GM19468 (cell line): ENCODE results near the gene MPDU1.
"Not testable (repeated sequence)": the region's sequence is repeated elsewhere in the genome, so short reads cannot be mapped to it uniquely, and the experiment has no call there.

ENCODE experiments used
- ATAC-seq: cut with Tn5 transposase; IDR thresholded peaks from one replicate; pipeline ENCODE4 v1.9.1; 2021; ENCODE audit warnings: mild to moderate bottlenecking, moderate library complexity, moderate number of reproducible peaks; ENCODE audit not compliant: unreplicated experiment; ENCODE audit errors: extremely low read depth

The MPDU1 gene

DNA sequence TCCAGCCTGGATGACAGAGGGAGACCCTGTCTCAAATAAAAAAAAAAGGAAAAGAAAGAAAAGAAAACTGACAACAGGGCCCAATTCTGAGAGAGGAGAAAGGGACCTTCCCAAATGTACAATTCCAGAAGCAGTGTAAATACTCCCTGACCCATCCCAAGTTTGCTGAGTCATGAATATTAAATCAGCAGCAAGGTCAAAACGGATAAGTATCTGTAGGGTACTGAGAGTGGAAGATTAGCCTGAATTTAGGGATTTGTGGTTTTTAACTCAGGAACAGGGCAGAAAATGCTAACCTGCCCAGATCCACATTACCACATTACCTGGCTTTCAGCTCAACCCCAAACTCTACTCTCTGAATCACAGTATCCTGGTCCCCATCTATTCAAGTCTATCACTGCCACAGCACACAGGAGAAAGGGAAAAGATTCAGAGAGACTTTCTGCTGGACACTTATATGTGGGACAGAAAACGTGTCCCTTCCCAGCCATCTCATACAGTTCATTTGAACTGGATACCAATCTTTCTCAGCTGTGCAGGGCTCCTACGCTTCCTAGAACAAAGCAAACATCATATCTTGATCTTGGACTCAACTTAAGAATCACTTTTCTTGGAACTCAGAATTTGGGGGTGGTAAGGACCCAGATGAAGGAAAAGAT lies 28.1 kb downstream of the MPDU1 start:
- no peak for ATAC-seq

DNA sequence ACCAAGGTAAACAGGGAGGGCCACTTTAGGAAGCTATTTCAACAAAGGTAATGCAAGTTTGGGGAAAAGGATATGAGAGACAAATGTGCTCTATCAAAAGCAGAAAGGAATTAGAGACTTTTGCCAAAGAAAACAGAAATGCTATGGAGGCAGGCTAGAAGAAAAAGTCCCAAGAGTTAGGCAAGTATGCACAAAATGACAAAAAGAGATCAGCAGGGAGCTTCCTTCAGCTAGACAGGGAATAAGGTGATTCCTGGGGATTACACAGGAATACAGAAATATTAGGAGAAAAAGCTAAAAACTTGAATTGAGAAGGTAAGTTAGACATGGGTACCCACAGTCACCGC lies 28.6 kb downstream of the MPDU1 start:
- no peak for ATAC-seq

DNA sequence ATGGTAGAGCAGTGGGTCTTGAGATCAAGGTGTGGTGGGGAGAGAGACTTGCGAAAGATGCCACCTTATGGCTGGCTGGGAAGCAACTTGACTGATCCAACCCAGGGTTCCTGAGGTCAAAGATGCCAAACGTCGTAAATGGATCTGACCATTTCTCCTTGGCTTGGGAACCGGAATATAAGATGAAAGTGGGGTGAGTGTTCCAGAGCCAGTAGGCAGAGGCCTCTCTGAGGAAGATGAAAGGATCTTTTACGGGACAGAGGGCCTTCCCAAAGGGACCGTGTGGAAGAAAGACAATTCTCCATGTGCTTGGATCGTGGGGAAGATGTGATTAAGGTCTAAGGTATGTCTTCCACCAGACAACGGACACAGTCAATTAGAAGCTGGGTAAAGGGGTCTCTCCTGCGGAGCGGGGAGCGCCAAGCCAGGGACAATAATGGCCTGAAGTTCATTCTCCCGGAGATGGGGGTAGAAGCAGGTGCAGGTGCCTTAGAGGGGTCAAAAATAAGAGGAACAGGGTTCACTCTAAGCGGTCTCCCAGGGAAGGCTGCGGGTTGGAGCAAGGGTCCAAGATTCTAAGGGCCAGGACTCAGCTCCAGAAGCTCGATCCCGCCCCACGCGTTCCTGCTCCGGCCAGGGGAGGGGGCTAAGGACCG lies 30.2 kb downstream of the MPDU1 start:
- ATAC-seq: no peak

DNA sequence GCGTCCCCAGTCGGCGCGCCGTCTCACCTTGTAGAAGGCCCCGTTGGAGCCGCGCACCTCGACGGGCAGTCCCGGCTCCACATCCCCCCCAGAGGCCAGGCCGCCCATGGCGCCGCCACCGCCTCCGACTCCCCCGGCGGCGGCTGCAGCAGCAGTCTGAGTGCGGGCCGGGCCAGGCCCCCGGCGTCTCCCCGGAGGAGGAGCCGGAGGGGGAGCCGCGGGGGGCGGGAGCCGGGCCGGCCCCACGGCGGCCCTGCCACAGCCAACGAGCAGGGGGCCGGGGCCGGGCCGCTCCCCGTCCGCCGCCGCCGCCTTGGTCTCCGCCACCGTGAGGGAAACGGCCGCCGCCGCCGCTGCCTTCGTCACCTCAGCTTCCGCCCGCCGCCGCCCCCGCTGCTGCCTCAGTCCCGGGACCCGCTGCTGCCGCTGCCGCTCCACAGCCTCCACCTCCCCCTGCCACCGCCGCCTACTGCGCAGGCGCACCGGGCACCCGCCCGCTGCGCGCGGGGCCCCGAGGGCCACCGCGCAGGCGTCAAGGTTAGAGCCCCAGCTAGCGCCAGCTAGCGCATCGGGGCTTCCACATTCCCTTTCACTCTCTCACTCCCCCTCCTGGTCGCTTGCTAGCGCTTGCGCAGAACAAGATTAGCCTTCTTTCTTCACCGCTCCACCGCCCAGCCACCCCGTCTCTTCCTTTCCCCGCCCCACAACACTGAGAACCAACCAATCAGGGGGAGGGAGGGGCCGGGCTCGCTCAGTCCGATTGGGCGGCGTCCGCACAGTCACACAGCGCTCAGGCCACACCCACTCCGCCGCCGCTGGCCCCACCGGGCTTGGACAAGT lies 31.0 kb downstream of the MPDU1 start, which contains the start of gene FXR2:
TSS of gene FXR2 (minus strand) at position 473 of the 840 bp plus-strand sequence. CDS start at position 108, 365 bp downstream.
- peak; percentile 84 for ATAC-seq

GRCh38 chr17:7615265-7615747 lies 31.7 kb downstream of the MPDU1 start:
- ATAC-seq: no peak

- no peak for ATAC-seq
Measured at GRCh38 chr17:7618608-7619007, 35.0 kb downstream of the MPDU1 start.

DNA sequence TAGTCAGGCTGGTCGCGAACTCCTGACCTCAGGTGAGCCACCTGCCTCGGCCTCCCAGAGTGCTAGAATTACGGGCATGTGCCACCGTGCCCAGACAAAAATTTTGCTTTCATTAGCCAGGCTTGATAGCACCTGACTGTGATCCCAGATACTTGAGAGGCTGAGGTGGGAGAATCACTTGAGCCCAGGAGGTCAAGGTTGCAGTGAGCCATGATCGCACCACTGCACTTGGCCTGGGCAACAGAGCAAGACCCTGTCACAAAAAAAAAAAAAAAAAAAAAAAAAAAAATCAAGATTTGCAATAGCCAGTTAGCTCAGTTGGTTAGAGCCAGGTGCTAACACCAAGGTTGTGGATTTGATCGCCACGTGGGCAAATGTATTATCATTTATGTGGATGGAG lies 37.2 kb downstream of the MPDU1 start:
- ATAC-seq: no peak

DNA sequence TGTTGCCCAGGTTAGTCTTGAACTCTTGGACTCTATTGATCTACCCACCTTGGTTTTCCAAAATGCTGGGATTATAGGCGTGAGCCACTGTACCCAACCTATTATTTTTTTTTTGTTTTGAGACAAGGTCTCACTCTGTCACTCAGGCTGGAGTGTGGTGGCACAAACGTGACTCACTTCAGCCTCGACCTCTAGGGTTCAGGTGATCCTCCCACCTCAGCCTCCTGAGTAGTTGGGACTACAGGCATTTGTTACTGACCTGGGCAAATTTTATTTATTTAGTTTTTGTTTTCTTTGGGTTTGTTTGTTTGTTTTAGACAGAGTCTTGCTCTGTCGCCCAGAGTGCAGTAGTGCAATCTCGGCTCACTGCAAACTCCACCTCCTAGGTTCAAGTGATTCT lies 40.0 kb downstream of the MPDU1 start:
- ATAC-seq: no peak

DNA sequence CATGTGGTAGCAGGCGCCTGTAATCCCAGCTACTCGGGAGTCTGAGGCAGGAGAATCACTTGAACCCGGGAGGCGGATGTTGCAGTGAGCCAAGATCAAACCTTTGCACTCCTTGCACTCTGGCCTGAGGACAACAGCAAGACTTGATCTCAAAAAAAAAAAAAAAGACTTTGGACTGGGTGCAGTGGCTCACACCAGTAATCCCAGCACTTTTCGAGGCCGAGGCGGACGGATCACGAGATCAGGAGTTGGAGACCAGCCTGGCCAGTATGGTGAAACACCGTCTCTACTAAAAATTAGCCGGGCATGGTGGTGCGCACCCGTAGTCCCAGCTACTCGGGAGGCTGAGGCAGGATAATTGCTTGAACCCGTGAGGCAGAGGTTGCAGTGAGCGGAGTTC lies 42.1 kb downstream of the MPDU1 start:
- not testable (repeated sequence) for ATAC-seq

DNA sequence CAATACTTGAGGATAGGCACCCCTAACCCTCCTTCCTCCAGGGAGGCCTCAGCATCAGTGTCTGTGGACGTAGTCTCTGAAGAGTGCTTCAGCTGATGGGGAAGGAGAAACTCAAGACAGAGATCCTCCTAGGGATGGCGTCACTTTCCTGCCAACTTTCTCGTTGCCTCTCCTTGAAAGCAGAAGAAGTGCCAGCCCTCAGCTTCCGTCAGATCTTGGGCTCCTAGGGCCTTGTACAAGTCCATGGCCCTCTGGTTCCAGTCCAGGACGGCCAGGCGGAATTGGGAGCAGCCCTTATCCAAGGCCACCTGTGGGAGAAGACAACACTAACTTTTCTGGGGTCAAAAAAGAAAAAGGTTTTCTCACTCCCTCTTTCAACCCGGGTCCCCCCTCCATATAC lies 42.7 kb downstream of the MPDU1 start:
- no peak for ATAC-seq

- no peak for ATAC-seq
Measured at GRCh38 chr17:7626956-7627249, 43.3 kb downstream of the MPDU1 start.

- ATAC-seq: no peak
Measured at GRCh38 chr17:7627250-7628121, 43.8 kb downstream of the MPDU1 start, which contains the start of gene SAT2. TSS of gene SAT2 (minus strand) at chr17:7627821. CDS start at chr17:7627635, 186 bp downstream.

DNA sequence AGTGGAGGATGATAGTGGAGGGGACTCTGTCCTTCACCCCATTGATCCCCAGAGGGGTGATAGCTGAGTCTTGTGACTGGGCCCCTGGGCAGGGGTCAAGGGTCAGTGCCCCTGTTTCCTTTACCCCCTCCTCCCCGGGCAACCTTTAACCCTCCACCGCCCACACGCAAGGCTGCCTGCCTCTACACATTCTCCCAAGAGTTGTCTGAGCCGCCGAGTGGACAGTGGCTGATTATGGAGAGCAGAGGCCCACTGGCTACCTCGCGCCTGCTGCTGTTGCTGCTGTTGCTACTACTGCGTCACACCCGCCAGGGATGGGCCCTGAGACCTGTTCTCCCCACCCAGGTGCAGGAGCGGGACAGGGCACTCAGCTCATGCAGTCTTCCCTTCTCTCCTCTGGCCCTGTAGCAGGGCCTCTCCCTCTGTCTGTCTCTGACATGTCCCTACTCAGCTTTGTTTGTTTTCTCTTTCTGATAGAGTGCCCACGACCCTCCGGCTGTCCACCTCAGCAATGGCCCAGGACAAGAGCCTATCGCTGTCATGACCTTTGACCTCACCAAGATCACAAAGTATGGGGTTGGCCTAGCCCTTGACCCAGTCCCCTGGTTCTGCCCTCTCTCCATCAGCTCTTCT lies 46.4 kb downstream of the MPDU1 start, which contains the start of gene SHBG:
TSS of gene SHBG (plus strand) at position 197 of the 633 bp plus-strand sequence. CDS start at position 235, 38 bp downstream.
- no peak for ATAC-seq

- no peak for ATAC-seq
Measured at GRCh38 chr17:7631398-7632380, 48.0 kb downstream of the MPDU1 start.

GRCh38 chr17:7632492-7632894 lies 48.8 kb downstream of the MPDU1 start:
- ATAC-seq: no peak

- ATAC-seq: no peak
Measured at GRCh38 chr17:7633093-7633492, 49.4 kb downstream of the MPDU1 start.

DNA sequence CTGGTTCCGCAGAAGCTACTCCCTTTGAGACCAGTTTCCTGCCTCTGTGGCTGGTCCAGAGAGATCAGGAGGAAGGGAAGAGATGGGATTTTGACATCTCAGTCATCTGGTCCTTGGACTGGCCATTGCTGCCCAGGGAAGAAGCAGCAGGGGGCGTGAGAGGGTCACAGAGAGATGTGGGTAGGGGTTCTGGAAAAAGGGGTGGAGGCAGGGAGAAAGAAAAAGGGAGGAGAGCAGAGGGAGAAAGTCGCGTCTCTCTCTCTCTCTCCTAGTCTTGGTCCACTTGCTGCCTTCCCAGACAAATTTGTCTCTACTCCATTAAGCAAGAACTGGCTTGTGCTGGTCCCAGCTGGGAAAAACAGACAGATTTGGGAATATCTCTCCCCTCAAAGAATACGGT lies 50.7 kb downstream of the MPDU1 start:
- ATAC-seq: no peak

DNA sequence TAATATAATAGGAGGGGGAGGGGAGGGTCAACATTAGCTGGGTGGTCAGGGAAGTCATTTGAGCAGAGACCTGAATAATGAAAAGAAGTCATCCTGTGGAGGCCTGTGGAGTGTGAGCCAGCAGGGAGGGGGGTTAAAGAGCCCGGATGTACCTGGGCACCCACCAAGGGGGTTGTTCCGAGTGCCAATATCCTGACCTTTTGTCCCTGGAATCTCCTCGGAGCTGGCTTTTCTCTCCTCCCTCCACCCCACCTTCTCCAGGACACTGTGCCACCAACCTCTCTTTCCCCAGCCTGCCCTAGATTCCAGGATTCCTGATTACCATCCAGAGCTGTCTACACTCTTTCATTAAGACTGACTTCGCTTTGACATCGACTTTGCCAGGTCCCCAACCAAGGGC lies 52.5 kb downstream of the MPDU1 start:
- ATAC-seq: no peak
